Esophagus (tissue), 2 donors: ENCODE results near the gene DAB2. TPM values are rescaled to one million over a fixed set of nuclear protein-coding genes. Genes with fewer than 3 reads are reported as not detected.

Experiments
- polyA plus RNA-seq, 2 donors: library from polyadenylated mRNA; stranded (reverse); fragments of 200-250 nt; gene quantifications; one replicate each; pipeline ENCODE4 v1.2.3, GENCODE V29; 2013
- donor health status: healthy with polysubstance abuse.
- donor health status: Bipolar disorder and iron deficiency.

Gene DAB2
- polyA plus RNA-seq, 2 donors: 2.0 to 2.4 TPM

Other genes starting within 250 kb of the DAB2 start
- 1 to 10 TPM in 1 of 2 donors, under 1 TPM in 1; 0.86 to 1.4 TPM for gene FYB1, start 205.4 kb downstream of the DAB2 start, polyA plus RNA-seq
- not detected for gene C9, start 60.5 kb downstream of the DAB2 start, polyA plus RNA-seq